Measurements from ENCODE around the gene VCL.

DNA sequence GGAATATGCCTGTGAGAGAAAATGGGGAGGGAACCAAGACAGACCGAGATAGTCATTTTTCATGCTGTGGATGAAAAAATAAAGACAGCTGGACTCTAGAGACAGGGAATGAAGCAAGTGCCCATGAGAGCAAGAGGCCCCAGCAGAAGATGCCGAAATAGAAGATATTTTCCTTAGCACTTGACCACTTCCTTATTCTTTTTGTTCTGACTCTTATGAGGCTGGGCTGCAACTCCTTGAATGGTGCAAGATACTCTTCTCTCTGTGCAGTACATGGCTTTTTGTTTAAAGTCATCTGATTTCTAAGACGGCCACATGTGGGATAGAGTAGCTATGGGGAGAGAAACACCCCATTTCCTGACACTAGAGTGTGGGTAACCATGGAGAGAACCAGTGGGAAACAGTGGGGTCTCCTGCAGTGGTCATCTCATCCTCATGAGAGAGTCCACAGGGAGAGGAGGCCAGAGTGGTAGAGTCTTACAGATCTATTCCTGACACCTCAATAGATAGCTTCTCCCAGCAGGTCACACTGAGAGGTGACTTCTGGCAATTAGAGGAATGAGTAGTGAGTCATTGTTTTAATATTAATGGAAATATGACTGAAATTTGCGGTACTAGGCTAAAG, 18.0 kb upstream of the VCL start:
- TF ChIP-seq, protein P1, sequence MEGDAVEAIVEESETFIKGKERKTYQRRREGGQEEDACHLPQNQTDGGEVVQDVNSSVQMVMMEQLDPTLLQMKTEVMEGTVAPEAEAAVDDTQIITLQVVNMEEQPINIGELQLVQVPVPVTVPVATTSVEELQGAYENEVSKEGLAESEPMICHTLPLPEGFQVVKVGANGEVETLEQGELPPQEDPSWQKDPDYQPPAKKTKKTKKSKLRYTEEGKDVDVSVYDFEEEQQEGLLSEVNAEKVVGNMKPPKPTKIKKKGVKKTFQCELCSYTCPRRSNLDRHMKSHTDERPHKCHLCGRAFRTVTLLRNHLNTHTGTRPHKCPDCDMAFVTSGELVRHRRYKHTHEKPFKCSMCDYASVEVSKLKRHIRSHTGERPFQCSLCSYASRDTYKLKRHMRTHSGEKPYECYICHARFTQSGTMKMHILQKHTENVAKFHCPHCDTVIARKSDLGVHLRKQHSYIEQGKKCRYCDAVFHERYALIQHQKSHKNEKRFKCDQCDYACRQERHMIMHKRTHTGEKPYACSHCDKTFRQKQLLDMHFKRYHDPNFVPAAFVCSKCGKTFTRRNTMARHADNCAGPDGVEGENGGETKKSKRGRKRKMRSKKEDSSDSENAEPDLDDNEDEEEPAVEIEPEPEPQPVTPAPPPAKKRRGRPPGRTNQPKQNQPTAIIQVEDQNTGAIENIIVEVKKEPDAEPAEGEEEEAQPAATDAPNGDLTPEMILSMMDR (IDR thresholded peaks at IDR 0.05) = no peak
- TF ChIP-seq NFIC (IDR thresholded peaks at IDR 0.05; ENCODE audit: borderline replicate concordance) (no peak), GATA2 (CRISPR knock-in tag; IDR thresholded peaks at IDR 0.05) (no peak), SMC3 (IDR thresholded peaks at IDR 0.05; ENCODE audit: low read depth, low read length) (no peak), MXI1 (IDR thresholded peaks at IDR 0.05; ENCODE audit: low read depth, low read length) (no peak)

Data from SK-N-SH (cell line).